Caco-2 (cell line): ENCODE measurements around the gene JUP. TPM values are rescaled to one million over a fixed set of nuclear protein-coding genes. Genes with fewer than 3 reads are reported as not detected.

ENCODE experiments used
- BruUV-seq: library from RNA; stranded (reverse); fragments of 400-500 nt; replicated peaks from 2 replicates; lab custom pipeline; 2021; lab: Mats Ljungman, UMichigan
- CTCF ChIA-PET: fragments of 300-600 bp; sonication (Branson Sonifier 250); formaldehyde crosslinking; loops from one replicate; lab custom pipeline; 2022; ENCODE audit warnings: antibody characterized with exemption; lab: Charles Lee
- POLR2A ChIA-PET: fragments of 300-600 bp; sonication (Branson Sonifier 250); formaldehyde crosslinking; loops from one replicate; lab custom pipeline; 2022; ENCODE audit warnings: antibody characterized with exemption; lab: Charles Lee
- DNase-seq, 2 experiments: peaks; one replicate each; pipeline versions ENCODE4 v3.0.0 to v3.0.0-alpha.2; 2020 to 2022
- H3K27me3 ChIP-seq: replicated peaks from 2 replicates; pipeline ENCODE4 v1.6.0; 2011; ENCODE audit warnings: low read length; ENCODE audit not compliant: control insufficient read depth, insufficient read depth
- H3K36me3 ChIP-seq: 2 replicates; pipeline ENCODE4 v1.5.1; 2011; ENCODE audit warnings: low read length; ENCODE audit not compliant: control insufficient read depth, insufficient read depth
- H3K4me1 ChIP-seq: fragments of 250-450 bp; sonication (Bioruptor Pico); 2 replicates; pipeline ENCODE4 v1.5.1; 2020; ENCODE audit warnings: mild to moderate bottlenecking
- H3K4me3 ChIP-seq: 2 replicates; pipeline ENCODE4 v1.5.1; 2011; ENCODE audit warnings: low read depth, mild to moderate bottlenecking, control low read depth, low read length
- H3K9me3 ChIP-seq: fragments of 250-450 bp; sonication (Bioruptor Pico); 2 replicates; pipeline ENCODE4 v1.5.1; 2020; ENCODE audit warnings: mild to moderate bottlenecking, moderate library complexity
- H3K27ac Mint-ChIP-seq: one replicate; pipeline ENCODE4 v1.8.0; 2022; ENCODE audit warnings: mixed read lengths; ENCODE audit not compliant: unreplicated experiment
- H3K27me3 Mint-ChIP-seq: one replicate; pipeline ENCODE4 v1.8.0; 2022; ENCODE audit warnings: mixed read lengths; ENCODE audit not compliant: insufficient read depth, unreplicated experiment
- H3K36me3 Mint-ChIP-seq: one replicate; pipeline ENCODE4 v1.8.0; 2022; ENCODE audit warnings: mild to moderate bottlenecking, mixed read lengths; ENCODE audit not compliant: insufficient read depth, unreplicated experiment
- H3K4me1 Mint-ChIP-seq: one replicate; pipeline ENCODE4 v1.8.0; 2022; ENCODE audit warnings: low read depth, mixed read lengths; ENCODE audit not compliant: unreplicated experiment
- H3K4me3 Mint-ChIP-seq: one replicate; pipeline ENCODE4 v1.8.0; 2022; ENCODE audit warnings: mild to moderate bottlenecking, moderate library complexity, mixed read lengths; ENCODE audit not compliant: unreplicated experiment
- H3K9me3 Mint-ChIP-seq: one replicate; pipeline ENCODE4 v1.8.0; 2022; ENCODE audit warnings: mixed read lengths; ENCODE audit not compliant: unreplicated experiment
- CTCF ChIP-seq, 2 experiments: fragments of 200-600 bp in 1 of 2; IDR thresholded peaks; 1 replicate in 1 of 2; 2 replicates in 1 of 2; pipeline versions ENCODE4 v1.5.1 to v1.8.0; 2011 to 2022; ENCODE audit warnings: antibody characterized with exemption in 1 of 2, control low read depth in 1 of 2, inconsistent platforms in 1 of 2, low read depth in 1 of 2, low read length in 1 of 2, mild to moderate bottlenecking in 1 of 2, moderate library complexity in 1 of 2; ENCODE audit not compliant: insufficient read depth in 1 of 2, severe bottlenecking in 1 of 2, unreplicated experiment in 1 of 2
- intact Hi-C: fragments of 100-400 bp; cut with micrococcal nuclease; formaldehyde crosslinking; loops from one replicate; pipeline ENCODE4 v1.10.0; 2022; ENCODE audit not compliant: unreplicated experiment
- total RNA-seq: library from RNA; stranded (reverse); gene quantifications from 2 replicates; pipeline ENCODE4 v1.2.3, GENCODE V29; 2022

The JUP gene
- total RNA-seq, 1 experiment from 2014 or later, result 419 TPM

- Histone ChIP-seq H3K27me3 (no peaks in the 10 kb centered on the region), H3K9me3 (no peaks in the 10 kb centered on the region), H3K4me1 (peaks cover 30% of the 10 kb centered on the region), H3K36me3 (peaks cover 30% of the 10 kb centered on the region), H3K4me3 (no peak overlapping the region)
- Mint-ChIP-seq H3K36me3 (peaks cover 100% of the 10 kb centered on the region), H3K9me3 (no peaks in the 10 kb centered on the region), H3K27ac (peak overlapping the region; percentile 26), H3K27me3 (no peaks in the 10 kb centered on the region), H3K4me1 (peaks cover 26% of the 10 kb centered on the region), H3K4me3 (no peak overlapping the region)
- no TSS peak for BruUV-seq
- intact Hi-C loops, result no loop called here
- DNase-seq, result no peak
- TF ChIP-seq CTCF (IDR thresholded peaks at IDR 0.05; ENCODE audit: insufficient read depth in 1 of 2, low read depth in 1 of 2, low read length in 1 of 2, severe bottlenecking in 1 of 2, unreplicated experiment in 1 of 2), result no peak
- ChIA-PET POLR2A (no interaction called here), CTCF (interaction anchor here (1.4 kb wide), 1 partner anchor 17 kb away, joined by 5 read pairs; the partner anchor contains the start of gene JUP)
Observed at GRCh38 chr17:41769346-41769862, 17.1 kb downstream of the JUP start.

DNA sequence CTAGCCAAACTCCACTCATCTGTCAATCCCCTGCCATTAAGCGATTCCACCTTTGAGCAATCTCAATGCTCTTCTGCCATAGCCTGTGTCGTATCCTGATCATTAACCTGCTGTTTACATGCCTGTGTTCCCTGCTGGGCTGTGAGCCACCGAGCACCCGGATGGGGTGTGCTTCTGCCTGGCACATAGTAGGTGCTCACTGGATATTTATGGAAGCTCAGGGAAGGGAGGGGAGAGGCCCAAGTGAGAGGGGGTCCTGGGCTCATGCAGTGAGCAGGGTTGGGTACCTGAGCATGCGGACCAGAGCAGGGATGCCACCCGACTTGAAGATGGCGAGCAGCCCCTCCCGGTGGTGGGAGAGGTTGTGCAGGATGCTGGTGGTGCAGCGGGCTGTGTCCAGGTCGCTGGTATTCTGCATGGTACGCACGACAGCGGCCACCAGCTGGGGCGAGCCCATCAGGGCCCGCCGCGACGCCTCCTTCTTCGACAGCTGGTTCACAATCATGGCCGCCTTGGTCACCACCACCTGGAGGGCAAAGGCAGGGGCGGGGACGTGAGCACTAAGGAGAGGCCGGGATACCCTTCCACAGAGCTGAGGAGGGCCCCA lies 17.7 kb downstream of the JUP start:
- Mint-ChIP-seq H3K4me3 (no peak overlapping the region), H3K4me1 (peaks cover 20% of the 10 kb centered on the region), H3K36me3 (peaks cover 100% of the 10 kb centered on the region), H3K27ac (peak overlapping the region; percentile 26), H3K27me3 (no peaks in the 10 kb centered on the region), H3K9me3 (no peaks in the 10 kb centered on the region)
- Histone ChIP-seq H3K36me3 (peaks cover 31% of the 10 kb centered on the region), H3K4me1 (peaks cover 24% of the 10 kb centered on the region), H3K9me3 (no peaks in the 10 kb centered on the region), H3K4me3 (no peak overlapping the region), H3K27me3 (no peaks in the 10 kb centered on the region)
- no peak for DNase-seq
- no peak for TF ChIP-seq CTCF (IDR thresholded peaks at IDR 0.05; ENCODE audit: insufficient read depth in 1 of 2, low read depth in 1 of 2, low read length in 1 of 2, severe bottlenecking in 1 of 2, unreplicated experiment in 1 of 2)
- ChIA-PET CTCF (interaction anchor here (1.4 kb wide), 1 partner anchor 18 kb away, joined by 5 read pairs; the partner anchor contains the start of gene JUP), POLR2A (interaction anchor here (0.6 kb wide), 1 partner anchor 9 kb away, joined by 3 read pairs; no protein-coding TSS in a partner anchor)
- BruUV-seq, result no TSS peak
- intact Hi-C loops, result no loop called here

DNA sequence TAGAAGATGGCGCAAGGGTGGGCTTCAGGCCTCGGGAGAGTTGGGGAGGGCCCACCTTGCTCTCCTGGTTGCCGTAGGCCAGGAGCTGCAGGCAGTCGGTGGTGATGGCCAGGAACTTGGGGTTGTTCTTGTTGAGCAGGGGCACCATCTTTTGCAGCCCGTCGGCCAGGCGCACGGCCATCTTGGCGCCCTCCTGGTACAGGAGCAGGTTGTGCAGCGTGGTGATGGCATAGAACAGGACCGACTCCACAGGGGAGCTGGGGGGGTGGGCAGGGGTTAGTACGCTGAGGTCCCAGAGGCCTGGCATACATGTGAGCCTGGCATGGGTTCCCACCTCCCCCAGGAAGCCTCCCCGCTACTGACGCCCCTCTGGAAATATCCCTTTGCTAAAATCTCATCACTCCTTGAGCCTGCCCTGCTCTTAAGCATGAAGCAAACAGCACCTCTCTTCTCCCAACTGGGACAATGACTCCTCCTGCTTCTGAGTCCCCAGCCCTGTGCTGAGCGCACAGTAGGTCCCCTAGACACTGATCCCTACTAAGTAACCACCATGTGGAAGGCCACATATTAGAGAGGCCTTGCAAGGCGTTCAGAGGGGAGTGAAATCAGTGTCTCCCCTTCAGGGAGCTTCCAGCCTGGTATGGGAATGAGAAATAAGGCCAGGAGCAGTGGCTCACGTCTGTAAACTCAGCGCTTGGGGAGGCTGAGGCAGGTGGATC lies 19.0 kb downstream of the JUP start:
- POLR2A ChIA-PET, result no interaction called here
- no peak overlapping the region for H3K4me3 Mint-ChIP-seq

More for the DNA sequence above, 19.0 kb downstream of the JUP start:
- H3K4me1 Mint-ChIP-seq, result peaks cover 9% of the 10 kb centered on the region
- H3K27ac Mint-ChIP-seq, result no peak overlapping the region
- Histone ChIP-seq H3K36me3 (peaks cover 36% of the 10 kb centered on the region), H3K9me3 (no peaks in the 10 kb centered on the region), H3K4me1 (peaks cover 11% of the 10 kb centered on the region), H3K27me3 (no peaks in the 10 kb centered on the region), H3K4me3 (no peak overlapping the region)
- CTCF ChIA-PET, result interaction anchor here (0.6 to 1.4 kb wide), 3 partner anchors 19 to 950 kb away, joined by 3 to 5 read pairs (median 4); partner anchors contain the start of gene JUP
- no peak for TF ChIP-seq CTCF (IDR thresholded peaks at IDR 0.05; ENCODE audit: insufficient read depth in 1 of 2, low read depth in 1 of 2, low read length in 1 of 2, severe bottlenecking in 1 of 2, unreplicated experiment in 1 of 2)
- H3K36me3 Mint-ChIP-seq, result peaks cover 100% of the 10 kb centered on the region
- no peak for DNase-seq
- H3K9me3 Mint-ChIP-seq, result no peaks in the 10 kb centered on the region
- intact Hi-C loops, result no loop called here
- no peaks in the 10 kb centered on the region for H3K27me3 Mint-ChIP-seq
- BruUV-seq, result no TSS peak
